ENCODE data around the gene NEGR1.

Gene NEGR1

DNA sequence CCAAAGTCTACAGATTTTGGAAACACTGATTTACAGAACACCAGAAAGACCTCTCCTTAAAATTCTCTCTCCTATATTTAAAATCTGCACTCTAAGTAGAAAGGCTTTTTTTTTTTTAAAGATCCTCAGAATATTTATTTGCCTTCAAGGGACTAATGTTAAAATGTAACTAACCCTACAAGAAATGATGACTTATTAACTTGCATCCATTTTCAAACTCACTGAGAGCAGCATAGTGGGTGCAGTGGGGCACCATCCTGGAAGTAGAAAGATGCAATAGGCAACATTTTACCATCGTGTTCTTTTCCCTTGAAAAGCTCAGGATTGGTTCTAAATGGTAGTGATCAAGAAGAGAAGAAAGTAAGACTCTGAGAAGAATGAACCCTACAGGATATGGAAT lies 498.1 kb downstream of the NEGR1 start:
- no peak overlapping the region for H3K4me3 ChIP-seq (ENCODE audit: low read depth, low read length)
- TF ChIP-seq, protein P1, sequence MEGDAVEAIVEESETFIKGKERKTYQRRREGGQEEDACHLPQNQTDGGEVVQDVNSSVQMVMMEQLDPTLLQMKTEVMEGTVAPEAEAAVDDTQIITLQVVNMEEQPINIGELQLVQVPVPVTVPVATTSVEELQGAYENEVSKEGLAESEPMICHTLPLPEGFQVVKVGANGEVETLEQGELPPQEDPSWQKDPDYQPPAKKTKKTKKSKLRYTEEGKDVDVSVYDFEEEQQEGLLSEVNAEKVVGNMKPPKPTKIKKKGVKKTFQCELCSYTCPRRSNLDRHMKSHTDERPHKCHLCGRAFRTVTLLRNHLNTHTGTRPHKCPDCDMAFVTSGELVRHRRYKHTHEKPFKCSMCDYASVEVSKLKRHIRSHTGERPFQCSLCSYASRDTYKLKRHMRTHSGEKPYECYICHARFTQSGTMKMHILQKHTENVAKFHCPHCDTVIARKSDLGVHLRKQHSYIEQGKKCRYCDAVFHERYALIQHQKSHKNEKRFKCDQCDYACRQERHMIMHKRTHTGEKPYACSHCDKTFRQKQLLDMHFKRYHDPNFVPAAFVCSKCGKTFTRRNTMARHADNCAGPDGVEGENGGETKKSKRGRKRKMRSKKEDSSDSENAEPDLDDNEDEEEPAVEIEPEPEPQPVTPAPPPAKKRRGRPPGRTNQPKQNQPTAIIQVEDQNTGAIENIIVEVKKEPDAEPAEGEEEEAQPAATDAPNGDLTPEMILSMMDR (IDR thresholded peaks at IDR 0.05; ENCODE audit: insufficient read depth, low read length, missing control alignments): no peak
- CTCF ChIA-PET: no interaction called here
- DNase-seq (ENCODE audit: low read depth, low spot score): no peak
- POLR2A ChIA-PET: no interaction called here

DNA sequence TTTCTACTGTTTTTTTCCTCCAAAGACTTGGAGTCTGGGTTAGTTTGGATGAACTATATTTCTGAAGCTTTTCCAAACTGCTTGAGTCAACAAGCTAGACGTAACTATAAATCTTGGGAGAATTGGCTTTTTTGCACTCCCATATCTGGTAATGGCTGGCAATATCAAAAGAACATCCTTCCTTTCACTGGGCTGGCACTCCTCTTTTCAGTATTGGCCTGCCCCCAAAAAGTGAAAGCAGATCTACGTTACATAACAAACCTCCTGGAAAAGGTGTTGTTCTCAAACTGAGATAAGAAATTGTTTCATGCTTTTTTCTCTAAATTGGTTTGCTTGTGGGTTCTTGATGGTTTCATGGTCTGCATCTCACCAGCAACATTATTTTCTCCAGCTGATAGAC lies 499.3 kb downstream of the NEGR1 start:
- H3K4me3 ChIP-seq (ENCODE audit: low read depth, low read length): no peak overlapping the region
- POLR2A ChIA-PET: no interaction called here
- CTCF ChIA-PET: no interaction called here
- TF ChIP-seq, protein P1 (IDR thresholded peaks at IDR 0.05; ENCODE audit: insufficient read depth, low read length, missing control alignments): no peak
- no peak for DNase-seq (ENCODE audit: low read depth, low spot score)

DNA sequence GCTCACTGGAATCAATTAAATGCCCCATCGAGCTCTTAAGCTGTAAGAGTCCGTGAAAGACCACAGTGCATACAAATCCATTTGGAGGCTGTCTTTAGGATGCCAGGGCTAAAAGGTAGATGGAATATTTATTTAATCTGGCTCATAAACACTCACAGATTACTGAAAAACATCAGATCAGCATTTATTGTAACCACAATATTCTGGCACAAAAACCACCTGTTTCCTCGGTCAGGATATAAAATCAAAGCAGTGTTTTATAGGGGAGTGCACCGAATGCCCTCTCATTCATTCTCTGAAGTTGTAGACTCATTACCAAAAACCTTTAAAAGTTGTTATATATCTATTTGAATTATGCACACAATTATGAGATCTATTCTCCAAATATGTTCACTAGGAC lies 500.9 kb downstream of the NEGR1 start:
- H3K4me3 ChIP-seq (ENCODE audit: low read depth, low read length): no peak overlapping the region
- DNase-seq (ENCODE audit: low read depth, low spot score): no peak
- ChIA-PET CTCF (no interaction called here), POLR2A (no interaction called here)
- TF ChIP-seq, protein P1 (IDR thresholded peaks at IDR 0.05; ENCODE audit: insufficient read depth, low read length, missing control alignments): no peak

DNA sequence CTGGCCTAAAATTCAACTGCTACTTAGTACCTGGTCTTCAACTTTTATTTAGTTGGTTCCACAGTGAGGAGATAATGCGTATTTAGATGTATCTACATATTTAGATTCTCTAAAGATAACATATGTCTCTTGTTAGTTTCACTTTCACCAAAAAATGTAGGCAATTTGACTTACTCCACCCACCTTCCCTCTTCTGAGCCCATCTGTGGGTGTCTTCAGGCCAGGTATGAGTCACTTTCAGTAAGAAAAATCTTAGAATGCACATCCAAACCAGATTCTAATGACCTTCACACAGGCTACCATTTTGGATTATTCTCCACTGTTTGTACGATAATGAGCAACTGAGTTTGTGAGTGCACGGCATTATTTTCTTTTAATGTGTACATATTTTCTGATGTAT lies 501.7 kb downstream of the NEGR1 start:
- ChIA-PET CTCF (no interaction called here), POLR2A (no interaction called here)
- no peak for DNase-seq (ENCODE audit: low read depth, low spot score)
- TF ChIP-seq, protein P1 (IDR thresholded peaks at IDR 0.05; ENCODE audit: insufficient read depth, low read length, missing control alignments): no peak
- H3K4me3 ChIP-seq (ENCODE audit: low read depth, low read length): no peak overlapping the region

DNA sequence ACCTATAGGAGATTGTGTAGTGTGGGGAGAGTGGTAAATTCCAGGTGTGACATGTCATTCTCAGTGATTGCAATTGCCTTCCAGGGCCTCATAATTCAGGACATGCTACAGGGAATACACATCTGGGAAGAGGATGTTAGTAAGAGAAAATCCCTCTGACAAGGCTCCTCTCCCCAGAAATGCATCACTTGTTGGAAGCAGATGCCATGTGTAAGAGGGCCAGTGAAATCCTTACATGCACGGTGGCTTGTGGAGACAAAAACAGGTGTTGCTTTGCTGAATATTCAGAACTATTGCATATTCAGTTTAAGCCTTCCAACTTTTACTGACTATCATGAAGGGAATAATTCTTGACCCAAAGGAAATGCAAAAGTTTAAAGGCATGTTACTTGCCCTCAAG lies 503.4 kb downstream of the NEGR1 start:
- H3K4me3 ChIP-seq (ENCODE audit: low read depth, low read length): no peak overlapping the region
- ChIA-PET POLR2A (no interaction called here), CTCF (no interaction called here)
- TF ChIP-seq, protein P1 (IDR thresholded peaks at IDR 0.05; ENCODE audit: insufficient read depth, low read length, missing control alignments): no peak
- no peak for DNase-seq (ENCODE audit: low read depth, low spot score)

DNA sequence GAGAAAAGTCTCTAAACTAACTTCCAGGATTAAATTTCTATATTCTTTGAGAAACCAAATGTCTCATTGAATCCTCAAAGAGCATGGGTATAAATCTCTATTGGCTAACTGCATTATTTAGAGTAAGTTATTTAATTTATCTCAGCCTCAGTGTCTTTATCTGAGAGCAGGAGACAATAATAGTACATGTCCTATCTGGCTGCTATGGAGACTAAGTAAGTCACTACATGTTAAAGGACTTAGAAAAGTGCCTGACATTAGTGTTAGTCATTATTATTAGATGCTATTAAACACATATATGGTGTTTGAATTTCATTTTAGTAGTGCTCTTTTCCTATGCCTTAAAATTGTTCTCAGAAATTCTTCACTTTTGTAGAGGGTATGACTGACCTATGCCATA lies 505.2 kb downstream of the NEGR1 start:
- no peak for DNase-seq (ENCODE audit: low read depth, low spot score)
- ChIA-PET CTCF (no interaction called here), POLR2A (no interaction called here)
- TF ChIP-seq, protein P1 (IDR thresholded peaks at IDR 0.05; ENCODE audit: insufficient read depth, low read length, missing control alignments): no peak
- no peak overlapping the region for H3K4me3 ChIP-seq (ENCODE audit: low read depth, low read length)

Measured in AG04449 (cell line).